AG10803 (cell line): ENCODE data around the gene FAM168B.

Source experiments
- DNase-seq: peaks from one replicate; pipeline ENCODE4 v3.0.0; 2010; ENCODE audit warnings: low read depth
- H3K4me3 ChIP-seq: 2 replicates; pipeline ENCODE4 v1.5.1; 2011; ENCODE audit warnings: mild to moderate bottlenecking, low read length, control low read depth
- TF ChIP-seq, protein P1 (sequence below): conservative IDR thresholded peaks from 2 replicates; pipeline ENCODE4 v1.5.1; 2011; ENCODE audit warnings: mild to moderate bottlenecking, low read length, control low read depth, inconsistent platforms

The FAM168B gene

DNA sequence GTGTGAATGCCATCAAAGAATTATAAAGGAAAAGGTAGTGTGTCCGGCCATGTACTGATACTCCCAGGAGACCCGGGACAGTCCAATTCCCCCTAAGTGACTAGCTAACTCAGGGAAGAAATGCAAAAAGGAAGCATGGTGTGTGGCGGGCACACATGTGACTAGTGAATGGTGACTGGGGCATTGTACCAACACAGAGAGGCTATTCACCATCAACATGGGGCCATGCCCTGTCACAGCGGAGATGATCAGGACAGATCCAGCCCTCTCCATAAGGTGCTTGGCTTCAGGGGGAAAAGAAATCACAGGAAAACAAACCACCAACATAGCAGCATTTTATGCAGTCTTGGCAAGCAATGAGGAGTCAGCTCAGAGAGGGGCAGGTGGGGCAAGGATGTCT lies 34.3 kb downstream of the FAM168B start:
- H3K4me3 ChIP-seq: no peak overlapping the region
- TF ChIP-seq, protein P1, sequence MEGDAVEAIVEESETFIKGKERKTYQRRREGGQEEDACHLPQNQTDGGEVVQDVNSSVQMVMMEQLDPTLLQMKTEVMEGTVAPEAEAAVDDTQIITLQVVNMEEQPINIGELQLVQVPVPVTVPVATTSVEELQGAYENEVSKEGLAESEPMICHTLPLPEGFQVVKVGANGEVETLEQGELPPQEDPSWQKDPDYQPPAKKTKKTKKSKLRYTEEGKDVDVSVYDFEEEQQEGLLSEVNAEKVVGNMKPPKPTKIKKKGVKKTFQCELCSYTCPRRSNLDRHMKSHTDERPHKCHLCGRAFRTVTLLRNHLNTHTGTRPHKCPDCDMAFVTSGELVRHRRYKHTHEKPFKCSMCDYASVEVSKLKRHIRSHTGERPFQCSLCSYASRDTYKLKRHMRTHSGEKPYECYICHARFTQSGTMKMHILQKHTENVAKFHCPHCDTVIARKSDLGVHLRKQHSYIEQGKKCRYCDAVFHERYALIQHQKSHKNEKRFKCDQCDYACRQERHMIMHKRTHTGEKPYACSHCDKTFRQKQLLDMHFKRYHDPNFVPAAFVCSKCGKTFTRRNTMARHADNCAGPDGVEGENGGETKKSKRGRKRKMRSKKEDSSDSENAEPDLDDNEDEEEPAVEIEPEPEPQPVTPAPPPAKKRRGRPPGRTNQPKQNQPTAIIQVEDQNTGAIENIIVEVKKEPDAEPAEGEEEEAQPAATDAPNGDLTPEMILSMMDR: no peak
- no peak for DNase-seq

DNA sequence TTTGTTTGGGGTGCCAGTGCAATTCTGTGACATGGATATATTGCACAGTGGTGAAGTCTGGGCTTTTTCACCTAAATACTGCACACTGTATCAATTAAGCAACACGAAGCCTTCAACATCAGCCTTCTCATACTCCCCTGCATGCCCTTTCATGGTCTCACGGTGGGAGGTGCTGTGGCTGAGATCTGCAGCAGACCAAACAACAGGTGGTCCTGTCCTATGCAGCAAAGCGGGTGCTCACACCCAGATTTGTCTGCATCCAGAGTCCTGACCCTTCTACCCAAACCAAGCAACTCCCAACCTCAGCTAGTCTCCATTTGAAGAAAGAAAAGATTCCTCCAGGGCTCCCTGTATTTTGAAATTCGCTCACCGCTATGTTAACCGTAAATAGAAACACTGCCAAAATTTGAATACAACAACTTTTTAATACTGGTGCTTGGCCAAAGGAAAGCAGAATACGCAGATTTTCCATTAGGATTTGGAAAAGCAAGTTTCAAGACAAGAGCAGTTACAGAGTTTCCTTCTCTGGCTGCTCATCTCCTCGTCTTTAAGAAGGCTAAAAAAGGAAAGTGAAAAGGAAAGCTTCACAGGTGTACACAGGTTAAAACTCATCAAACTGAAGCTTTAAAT lies 34.9 kb downstream of the FAM168B start:
- no peak overlapping the region for H3K4me3 ChIP-seq
- DNase-seq: no peak
- TF ChIP-seq, protein P1: no peak

DNA sequence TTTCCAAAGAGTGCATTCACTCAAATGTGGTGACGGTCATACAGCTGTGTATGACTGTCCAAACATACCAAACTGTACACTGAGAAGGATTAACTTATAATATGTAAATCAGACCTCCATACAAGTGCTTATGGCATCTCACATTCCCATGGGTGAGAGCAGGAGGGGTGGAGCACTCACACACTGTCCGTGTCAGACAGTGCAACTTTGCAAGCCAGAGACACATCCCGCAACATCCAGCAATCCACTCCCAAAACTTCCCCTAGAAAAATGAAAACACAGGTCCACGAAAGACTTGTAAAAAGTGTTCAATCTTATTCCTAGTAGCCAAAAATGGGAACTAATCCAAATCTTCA lies 36.4 kb downstream of the FAM168B start:
- TF ChIP-seq, protein P1: no peak
- DNase-seq: peak; percentile 10
- no peak overlapping the region for H3K4me3 ChIP-seq

DNA sequence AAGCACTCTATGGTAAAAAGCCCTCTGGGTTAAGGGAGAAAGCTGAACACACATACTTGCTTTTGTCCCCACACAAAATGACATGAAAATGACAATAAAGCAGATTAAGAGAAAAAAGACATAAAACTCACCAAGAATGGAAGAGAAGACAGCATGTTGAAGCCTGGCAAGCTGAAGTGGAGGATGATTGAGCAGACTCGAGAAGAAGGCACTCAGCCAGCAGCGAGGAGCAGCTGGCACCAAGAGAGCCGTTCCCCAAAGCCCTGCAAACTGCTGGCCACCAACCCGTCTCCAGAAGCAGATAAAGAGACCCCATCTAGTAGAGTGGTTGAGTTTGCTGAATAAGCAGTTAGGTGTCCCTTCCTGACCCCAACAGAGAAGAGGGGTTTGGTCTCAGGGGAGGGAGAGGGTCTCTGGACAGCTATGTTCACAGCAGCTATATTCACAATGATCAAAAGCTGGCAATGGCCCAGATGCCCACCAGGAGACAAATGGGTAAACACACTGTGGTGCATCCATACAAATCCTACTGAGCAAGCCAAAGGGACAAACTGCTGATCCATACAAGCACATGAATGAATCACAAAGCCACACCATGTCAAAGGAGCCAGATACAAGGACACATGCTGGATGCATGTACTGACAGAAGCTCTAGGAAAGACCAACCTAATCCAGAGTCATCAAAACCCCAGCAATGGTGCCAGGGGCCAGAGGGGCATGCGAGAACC lies 36.9 kb downstream of the FAM168B start:
- no peak overlapping the region for H3K4me3 ChIP-seq
- TF ChIP-seq, protein P1: no peak
- peak; percentile 18 for DNase-seq

DNA sequence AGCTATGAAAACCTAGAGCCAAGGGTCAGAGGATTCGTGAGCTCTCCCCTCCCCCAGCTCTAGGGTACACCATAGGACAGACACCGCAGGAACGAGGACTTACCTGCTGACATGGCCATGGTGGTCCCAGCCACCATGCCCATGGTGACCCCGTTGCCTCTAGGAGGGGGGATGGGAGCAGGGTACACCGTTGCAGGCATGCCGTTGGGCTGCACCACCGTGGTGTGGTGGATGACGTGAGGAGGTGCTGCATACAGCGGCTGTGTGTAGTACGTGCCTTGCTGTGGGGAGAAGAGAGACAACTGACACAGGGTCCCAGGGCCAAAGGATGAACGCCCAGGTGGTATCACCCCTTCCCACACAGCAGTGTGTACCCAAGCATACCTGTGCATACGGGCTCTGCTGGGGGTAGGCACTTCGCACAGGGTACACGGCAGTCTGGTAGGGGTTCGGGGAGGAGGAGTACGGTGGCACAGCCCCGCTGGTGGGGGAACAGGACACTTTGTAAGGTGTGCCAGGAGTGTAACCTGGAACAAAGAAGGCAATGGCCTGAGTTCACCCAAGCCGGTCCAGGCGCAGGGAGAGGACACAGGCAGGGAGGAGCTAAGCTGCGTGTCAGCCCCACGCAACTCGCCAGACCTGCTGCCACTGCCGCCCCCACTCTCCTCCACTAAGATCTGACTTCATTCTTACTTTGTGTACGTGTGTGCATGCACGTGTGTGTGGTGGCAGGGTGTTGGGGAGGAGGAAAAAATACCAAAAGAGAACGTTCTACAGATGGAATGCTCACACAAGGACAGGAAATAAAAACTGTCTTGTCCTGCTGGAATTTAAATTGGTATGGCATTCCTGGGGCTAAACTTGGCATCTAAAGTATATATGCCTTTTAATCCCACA lies 37.8 kb downstream of the FAM168B start:
- DNase-seq: peak; percentile 91
- TF ChIP-seq, protein P1: no peak
- no peak overlapping the region for H3K4me3 ChIP-seq

DNA sequence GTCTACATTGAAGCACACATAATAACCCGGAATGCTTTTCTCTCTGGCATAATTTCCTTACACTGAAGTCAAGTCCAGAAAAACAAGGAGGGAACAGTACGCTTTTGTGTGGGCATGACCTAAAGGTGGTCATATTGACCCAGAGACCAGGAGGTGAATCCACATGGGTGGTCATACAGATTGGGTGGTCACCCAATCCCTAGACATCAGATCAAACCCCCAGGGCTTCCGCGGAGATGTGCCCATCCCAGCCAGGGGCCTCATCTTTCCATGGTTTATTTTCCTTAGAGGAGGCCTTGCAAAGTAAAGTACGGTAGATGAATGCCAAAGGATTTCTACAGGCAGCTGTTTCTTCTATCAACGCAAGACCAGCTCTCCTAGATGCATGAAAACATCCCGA lies 38.8 kb downstream of the FAM168B start:
- no peak overlapping the region for H3K4me3 ChIP-seq
- TF ChIP-seq, protein P1: no peak
- DNase-seq: no peak
